HCT116 (cell line): ENCODE measurements around the gene DNAJC9.

Experiments
- CTCF ChIP-seq, 3 experiments: fragments of 200-600 bp in 1 of 3; sonication (generic) in 1 of 3; IDR thresholded peaks in 2 of 3; conservative IDR thresholded peaks in 1 of 3; 2 replicates each; pipeline ENCODE4 v1.5.1; 2012 to 2017; ENCODE audit warnings: low read depth in 2 of 3, low read length in 2 of 3, antibody characterized with exemption in 1 of 3, borderline replicate concordance in 1 of 3, control low read depth in 1 of 3, mild to moderate bottlenecking in 1 of 3, mixed read lengths in 1 of 3, mixed run types in 1 of 3, moderate library complexity in 1 of 3; ENCODE audit not compliant: insufficient read depth in 1 of 3
- EZH2phosphoT487 ChIP-seq: fragments of 200-600 bp; IDR thresholded peaks from 2 replicates; pipeline ENCODE4 v1.6.1; 2018; ENCODE audit warnings: antibody characterized with exemption, borderline replicate concordance
- POLR2A ChIP-seq: IDR thresholded peaks from 2 replicates; pipeline ENCODE4 v1.7.0; 2011; ENCODE audit warnings: borderline replicate concordance; ENCODE audit not compliant: insufficient read depth, insufficient read length; ENCODE audit errors: extremely low read depth
- POLR2AphosphoS5 ChIP-seq: IDR thresholded peaks from 2 replicates; pipeline ENCODE4 v1.6.1; 2011; ENCODE audit warnings: mild to moderate bottlenecking, low read depth, low read length, moderate library complexity
- SIN3A ChIP-seq: IDR thresholded peaks from 2 replicates; pipeline ENCODE4 v1.6.1; 2012; ENCODE audit warnings: low read depth

- TF ChIP-seq POLR2A (no peak), CTCF (IDR thresholded peaks at IDR 0.05 in 2 of 3, conservative IDR thresholded peaks at IDR 0.05 in 1 of 3; ENCODE audit: borderline replicate concordance in 1 of 3, insufficient read depth in 1 of 3, low read depth in 2 of 3, low read length in 2 of 3) (no peak), EZH2phosphoT487 (no peak), SIN3A (no peak), POLR2AphosphoS5 (no peak)
Observed at GRCh38 chr10:73281097-73281496, 34.0 kb upstream of the DNAJC9 start.
